SW480 (cell line): Measurements from ENCODE around the gene OTOA.
A peak's percentile ranks its signal among the peaks of the same experiment; 100 is the strongest.
"Not testable (repeated sequence)": the region's sequence is repeated elsewhere in the genome, so short reads cannot be mapped to it uniquely, and the experiment has no call there.

Experiments used
- DNase-seq: peaks from one replicate; pipeline ENCODE4 v3.0.0-alpha.2; 2016; ENCODE audit warnings: low spot score

OTOA gene

GRCh38 chr16:21663889-21664647 lies at the start of gene OTOA:
OTOA (plus strand) TSS chr16:21663968; CDS start chr16:21678515, 14,547 bp downstream.
- no peak for DNase-seq

GRCh38 chr16:21614896-21615295 lies 48.9 kb upstream of the OTOA start:
- no peak for DNase-seq

GRCh38 chr16:21617607-21618006 lies 46.2 kb upstream of the OTOA start:
- no peak for DNase-seq

- DNase-seq, result no peak
Measured at GRCh38 chr16:21618281-21618680, 45.5 kb upstream of the OTOA start.

- peak; percentile 41 for DNase-seq
Measured at GRCh38 chr16:21619765-21620425, 43.9 kb upstream of the OTOA start.

GRCh38 chr16:21620592-21620991 lies 43.2 kb upstream of the OTOA start:
- DNase-seq, result no peak

GRCh38 chr16:21622545-21622944 lies 41.2 kb upstream of the OTOA start:
- no peak for DNase-seq

- no peak for DNase-seq
Measured at GRCh38 chr16:21625026-21625425, 38.7 kb upstream of the OTOA start.

- peak; percentile 98 for DNase-seq
Measured at GRCh38 chr16:21626659-21627277, 37.0 kb upstream of the OTOA start.

GRCh38 chr16:21628121-21628726 lies 35.5 kb upstream of the OTOA start:
- DNase-seq, result no peak

GRCh38 chr16:21628772-21629171 lies 35.0 kb upstream of the OTOA start:
- DNase-seq, result no peak

GRCh38 chr16:21629616-21630539 lies 33.9 kb upstream of the OTOA start:
- DNase-seq, result not testable (repeated sequence)

GRCh38 chr16:21630866-21631265 lies 32.9 kb upstream of the OTOA start:
- not testable (repeated sequence) for DNase-seq

- DNase-seq, result not testable (repeated sequence)
Measured at GRCh38 chr16:21631376-21631775, 32.4 kb upstream of the OTOA start.

GRCh38 chr16:21631951-21632575 lies 31.7 kb upstream of the OTOA start:
- not testable (repeated sequence) for DNase-seq

GRCh38 chr16:21634216-21634615 lies 29.6 kb upstream of the OTOA start:
- DNase-seq, result no peak

GRCh38 chr16:21635694-21636093 lies 28.1 kb upstream of the OTOA start:
- not testable (repeated sequence) for DNase-seq

- no peak for DNase-seq
Measured at GRCh38 chr16:21637032-21637968, 26.5 kb upstream of the OTOA start.

- DNase-seq, result peak; percentile 59
Measured at GRCh38 chr16:21638573-21638975, 25.2 kb upstream of the OTOA start.

- no peak for DNase-seq
Measured at GRCh38 chr16:21639493-21639892, 24.3 kb upstream of the OTOA start.
